CD14-positive monocyte (primary cell): ENCODE measurements around the gene R3HCC1L. TPM values are rescaled to one million over a fixed set of nuclear protein-coding genes. Genes with fewer than 3 reads are reported as not detected.

ENCODE experiments used
- DNase-seq, 3 donors: peaks; one replicate each; pipeline ENCODE4 v3.0.0-alpha.2; 2011 to 2022
- H2AFZ ChIP-seq: 2 replicates; pipeline ENCODE4 v1.6.0; 2012; ENCODE audit warnings: mild to moderate bottlenecking, low read depth, low read length, inconsistent platforms; ENCODE audit not compliant: insufficient read depth, poor library complexity, severe bottlenecking
- H3K27ac ChIP-seq, 2 donors: 1 replicate in 1 of 2; 2 replicates in 1 of 2; pipeline ENCODE4 v1.5.1; 2012 to 2013; ENCODE audit warnings: low read length in 2 of 2, control low read depth in 1 of 2, inconsistent platforms in 1 of 2, low read depth in 1 of 2, mild to moderate bottlenecking in 1 of 2
- H3K27me3 ChIP-seq, 2 donors: one replicate each; pipeline versions ENCODE4 v1.6.0 to v1.6.1; 2011 to 2013; ENCODE audit warnings: low read length in 2 of 2; ENCODE audit not compliant: control insufficient read depth in 2 of 2, insufficient read depth in 2 of 2
- H3K36me3 ChIP-seq, 2 donors: replicated peaks in 1 of 2; 1 replicate in 1 of 2; 2 replicates in 1 of 2; pipeline versions ENCODE4 v1.5.1 to v1.6.1; 2012 to 2013; ENCODE audit warnings: low read length in 2 of 2, control low read depth in 1 of 2, inconsistent platforms in 1 of 2, mild to moderate bottlenecking in 1 of 2; ENCODE audit not compliant: insufficient read depth in 2 of 2, control insufficient read depth in 1 of 2
- H3K4me1 ChIP-seq, 2 donors: 1 replicate in 1 of 2; 2 replicates in 1 of 2; pipeline versions ENCODE4 v1.5.1 to v1.6.1; 2012 to 2013; ENCODE audit warnings: low read length in 2 of 2, control low read depth in 1 of 2, inconsistent platforms in 1 of 2, mild to moderate bottlenecking in 1 of 2, moderate library complexity in 1 of 2; ENCODE audit not compliant: insufficient read depth in 2 of 2, control insufficient read depth in 1 of 2
- H3K4me2 ChIP-seq: replicated peaks from 2 replicates; pipeline ENCODE3; 2012; ENCODE audit warnings: low read length, moderate library complexity, mild to moderate bottlenecking; ENCODE audit not compliant: poor library complexity, severe bottlenecking; ENCODE audit errors: extremely low read depth
- H3K4me3 ChIP-seq, 3 experiments: fragments of 200-600 bp in 1 of 3; sonication (generic) in 1 of 3; replicated peaks in 1 of 3; 1 replicate in 2 of 3; 2 replicates in 1 of 3; pipeline ENCODE4 v1.5.1; 2011 to 2013; ENCODE audit warnings: low read length in 3 of 3, mild to moderate bottlenecking in 3 of 3, control low read depth in 2 of 3, low read depth in 2 of 3, inconsistent platforms in 1 of 3, moderate library complexity in 1 of 3
- H3K79me2 ChIP-seq: 2 replicates; pipeline ENCODE4 v1.6.0; 2012; ENCODE audit warnings: mild to moderate bottlenecking, control low read depth, inconsistent platforms, low read length, moderate library complexity; ENCODE audit not compliant: insufficient read depth
- H3K9ac ChIP-seq: 2 replicates; pipeline ENCODE4 v1.6.0; 2017; ENCODE audit warnings: low read length, mild to moderate bottlenecking; ENCODE audit not compliant: insufficient read depth, poor library complexity, severe bottlenecking
- H3K9me3 ChIP-seq, 2 donors: replicated peaks in 1 of 2; 1 replicate in 1 of 2; 2 replicates in 1 of 2; pipeline versions ENCODE4 v1.5.1 to v1.6.1; 2012 to 2013; ENCODE audit warnings: low read length in 2 of 2, control low read depth in 1 of 2; ENCODE audit not compliant: control insufficient read depth in 1 of 2, insufficient read depth in 1 of 2
- H4K20me1 ChIP-seq: 2 replicates; pipeline ENCODE4 v1.6.0; 2012; ENCODE audit warnings: mild to moderate bottlenecking, low read length, control low read depth, moderate library complexity; ENCODE audit not compliant: insufficient read depth
- H3K27ac Mint-ChIP-seq, 7 donors: one replicate each; pipeline ENCODE4 v1.8.0; 2020; ENCODE audit warnings: mild to moderate bottlenecking in 7 of 7, mixed read lengths in 7 of 7, moderate library complexity in 6 of 7, inconsistent platforms in 2 of 7
- H3K27me3 Mint-ChIP-seq, 3 donors: one replicate each; pipeline ENCODE4 v1.8.0; 2021 to 2022; ENCODE audit warnings: low read depth in 3 of 3, mild to moderate bottlenecking in 3 of 3, mixed read lengths in 3 of 3, moderate library complexity in 3 of 3, inconsistent platforms in 1 of 3
- H3K36me3 Mint-ChIP-seq, 2 donors: one replicate each; pipeline ENCODE4 v1.8.0; 2020; ENCODE audit warnings: mixed read lengths in 2 of 2, inconsistent platforms in 1 of 2, mild to moderate bottlenecking in 1 of 2
- H3K4me1 Mint-ChIP-seq: one replicate; pipeline ENCODE4 v1.8.0; 2020; ENCODE audit warnings: mild to moderate bottlenecking, mixed read lengths
- H3K4me3 Mint-ChIP-seq, 2 donors: one replicate each; pipeline ENCODE4 v1.8.0; 2020; ENCODE audit warnings: mild to moderate bottlenecking in 2 of 2, mixed read lengths in 2 of 2, moderate library complexity in 1 of 2
- H3K9me3 Mint-ChIP-seq, 7 donors: one replicate each; pipeline ENCODE4 v1.8.0; 2020 to 2022; ENCODE audit warnings: mixed read lengths in 7 of 7, mild to moderate bottlenecking in 6 of 7, moderate library complexity in 6 of 7, inconsistent platforms in 2 of 7
- WGBS: methylation state at CpG from one replicate; pipeline ENCODE4 v1.1.5; 2013; ENCODE audit warnings: missing lambda C conversion rate; ENCODE audit not compliant: insufficient coverage; 5-methylcytosine and 5-hydroxymethylcytosine counted together
- intact Hi-C, 2 donors: fragments of 100-400 bp; cut with micrococcal nuclease; formaldehyde crosslinking; loops; one replicate each; pipeline versions ENCODE4 v1.15.0 to v1.15.1; 2023
- polyA plus RNA-seq, 3 donors: library from polyadenylated mRNA; depleted of rRNA in 1 of 3; unstranded in 2 of 3; stranded (reverse) in 1 of 3; fragments of 300-500 nt in 2 of 3; fragments of >200 nt in 1 of 3; fragmentation: Illumina TruSeq in 2 of 3; gene quantifications; 1 replicate in 2 of 3; 2 replicates in 1 of 3; pipeline ENCODE4 v1.2.3, GENCODE V29; 2012 to 2021
- TF ChIP-seq, protein P1 (sequence below): fragments of 200-600 bp; IDR thresholded peaks from one replicate; pipeline ENCODE4 v1.8.0; 2022; ENCODE audit warnings: antibody characterized with exemption, mild to moderate bottlenecking

R3HCC1L gene
- polyA plus RNA-seq, 3 donors: 2.6 to 13.8 (median 2.7) TPM

GRCh38 chr10:98254234-98254974 lies 119.9 kb downstream of the R3HCC1L start:
- Histone ChIP-seq H3K4me3 (no peak overlapping the region), H2AFZ (no peak overlapping the region), H3K4me2 (no peak overlapping the region), H3K9ac (no peak overlapping the region), H3K27ac (no peak overlapping the region), H3K36me3 (peaks cover 11 to 45% of the 10 kb centered on the region in 2 donors), H3K4me1 (peaks cover 4 to 7% of the 10 kb centered on the region in 2 donors), H3K27me3 (no peaks in the 10 kb centered on the region), H4K20me1 (no peaks in the 10 kb centered on the region), H3K9me3 (no peaks in the 10 kb centered on the region), H3K79me2 (no peaks in the 10 kb centered on the region)
- no peak overlapping the region for H3K4me3 Mint-ChIP-seq
- H3K27me3 Mint-ChIP-seq: peaks cover 0 to 3% (median 2%) of the 10 kb centered on the region in 3 donors
- peak overlapping the region in 1 of 7 donors; percentile 1 for H3K27ac Mint-ChIP-seq
- intact Hi-C loops: no loop called here
- WGBS: 90% methylated on average over 8 of the region's 10 CpGs
- peaks cover 31 to 41% of the 10 kb centered on the region in 2 donors for H3K36me3 Mint-ChIP-seq
- TF ChIP-seq, protein P1, sequence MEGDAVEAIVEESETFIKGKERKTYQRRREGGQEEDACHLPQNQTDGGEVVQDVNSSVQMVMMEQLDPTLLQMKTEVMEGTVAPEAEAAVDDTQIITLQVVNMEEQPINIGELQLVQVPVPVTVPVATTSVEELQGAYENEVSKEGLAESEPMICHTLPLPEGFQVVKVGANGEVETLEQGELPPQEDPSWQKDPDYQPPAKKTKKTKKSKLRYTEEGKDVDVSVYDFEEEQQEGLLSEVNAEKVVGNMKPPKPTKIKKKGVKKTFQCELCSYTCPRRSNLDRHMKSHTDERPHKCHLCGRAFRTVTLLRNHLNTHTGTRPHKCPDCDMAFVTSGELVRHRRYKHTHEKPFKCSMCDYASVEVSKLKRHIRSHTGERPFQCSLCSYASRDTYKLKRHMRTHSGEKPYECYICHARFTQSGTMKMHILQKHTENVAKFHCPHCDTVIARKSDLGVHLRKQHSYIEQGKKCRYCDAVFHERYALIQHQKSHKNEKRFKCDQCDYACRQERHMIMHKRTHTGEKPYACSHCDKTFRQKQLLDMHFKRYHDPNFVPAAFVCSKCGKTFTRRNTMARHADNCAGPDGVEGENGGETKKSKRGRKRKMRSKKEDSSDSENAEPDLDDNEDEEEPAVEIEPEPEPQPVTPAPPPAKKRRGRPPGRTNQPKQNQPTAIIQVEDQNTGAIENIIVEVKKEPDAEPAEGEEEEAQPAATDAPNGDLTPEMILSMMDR: no peak
- no peaks in the 10 kb centered on the region for H3K9me3 Mint-ChIP-seq
- peaks cover 8% of the 10 kb centered on the region for H3K4me1 Mint-ChIP-seq
- DNase-seq: no peak

DNA sequence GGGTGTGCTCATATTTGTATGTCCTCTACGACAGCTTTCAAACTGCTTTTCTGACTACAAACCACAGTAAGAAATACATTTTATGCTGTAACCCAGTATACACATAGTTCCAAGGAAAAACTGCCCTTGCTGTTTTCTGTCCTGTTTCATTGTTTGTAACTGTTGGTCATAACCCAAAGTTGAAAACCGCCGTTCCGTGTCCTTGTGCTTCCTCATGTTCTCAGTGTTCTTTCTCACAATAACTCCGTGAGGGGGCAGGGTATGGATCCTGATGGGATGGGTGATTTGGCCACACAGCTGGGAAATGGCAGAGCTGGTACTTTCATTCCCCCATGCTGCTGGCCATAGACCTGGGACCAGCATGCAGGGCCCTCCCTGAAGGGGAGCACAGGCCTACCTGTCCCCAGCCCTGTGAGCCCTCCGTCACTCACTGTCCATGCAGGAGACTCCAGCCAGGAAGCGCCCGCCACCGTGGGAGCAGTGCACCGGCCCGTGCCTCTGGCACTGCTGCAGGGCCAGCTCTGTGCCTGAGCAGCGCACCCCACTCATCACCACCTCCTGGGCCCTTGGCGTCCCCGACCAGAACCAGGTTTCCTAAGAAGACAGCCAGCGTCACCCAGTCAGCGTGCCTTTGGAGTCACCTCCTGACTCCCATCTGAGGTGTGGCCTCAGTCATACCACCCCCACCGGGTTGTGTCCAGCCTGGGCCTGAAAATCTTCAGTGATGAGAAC lies 120.9 kb downstream of the R3HCC1L start:
- Histone ChIP-seq H3K36me3 (peaks cover 8 to 36% of the 10 kb centered on the region in 2 donors), H2AFZ (no peak overlapping the region), H3K79me2 (no peaks in the 10 kb centered on the region), H3K27ac (no peak overlapping the region), H3K9ac (no peak overlapping the region), H3K4me3 (no peak overlapping the region), H3K27me3 (no peaks in the 10 kb centered on the region), H3K4me2 (no peak overlapping the region), H3K4me1 (peaks cover 13 to 16% of the 10 kb centered on the region in 2 donors), H3K9me3 (no peaks in the 10 kb centered on the region), H4K20me1 (no peaks in the 10 kb centered on the region)
- DNase-seq: no peak
- TF ChIP-seq, protein P1: no peak
- no peak overlapping the region for H3K4me3 Mint-ChIP-seq
- 95% methylated on average over 13 of the region's 17 CpGs for WGBS
- intact Hi-C loops: no loop called here
- peak overlapping the region in 1 of 7 donors; percentile 4 for H3K27ac Mint-ChIP-seq
- H3K4me1 Mint-ChIP-seq: peaks cover 17% of the 10 kb centered on the region
- H3K9me3 Mint-ChIP-seq: no peaks in the 10 kb centered on the region
- peaks cover 22 to 32% of the 10 kb centered on the region in 2 donors for H3K36me3 Mint-ChIP-seq
- H3K27me3 Mint-ChIP-seq: peaks cover 0 to 3% (median 2%) of the 10 kb centered on the region in 3 donors
